OCI-LY1 (cell line): ENCODE data around the gene TFF3.

Experiments
- H2AFZ ChIP-seq: fragments of 200-600 bp; sonication (generic), shearing (Covaris generic); 2 replicates; pipeline ENCODE4 v1.6.0; 2014; ENCODE audit warnings: antibody characterized with exemption, mild to moderate bottlenecking, low read length
- H3F3A ChIP-seq: fragments of 200-600 bp; sonication (generic), shearing (Covaris generic); 2 replicates; pipeline ENCODE4 v1.6.0; 2014; ENCODE audit warnings: mild to moderate bottlenecking, antibody characterized with exemption, low read length, moderate library complexity; ENCODE audit not compliant: insufficient read depth
- H3K27ac ChIP-seq: fragments of 200-600 bp; sonication (generic); 2 replicates; pipeline ENCODE4 v1.5.1; 2014; ENCODE audit warnings: low read length, mixed run types, mild to moderate bottlenecking, low read depth; ENCODE audit not compliant: poor library complexity, severe bottlenecking
- H3K27me3 ChIP-seq: fragments of 200-600 bp; sonication (generic); 2 replicates; pipeline ENCODE4 v1.6.0; 2014; ENCODE audit warnings: antibody characterized with exemption, mild to moderate bottlenecking, low read length, moderate library complexity; ENCODE audit not compliant: insufficient read depth
- H3K36me3 ChIP-seq: fragments of 200-600 bp; sonication (generic); 2 replicates; pipeline ENCODE4 v1.6.1; 2014; ENCODE audit warnings: mild to moderate bottlenecking, antibody characterized with exemption, low read length, moderate library complexity, mixed read lengths; ENCODE audit not compliant: insufficient read depth
- H3K4me1 ChIP-seq: fragments of 200-600 bp; sonication (generic); 2 replicates; pipeline ENCODE4 v1.5.1; 2014; ENCODE audit warnings: mild to moderate bottlenecking, low read length, moderate library complexity; ENCODE audit not compliant: insufficient read depth, severe bottlenecking
- H3K4me2 ChIP-seq: fragments of 200-600 bp; sonication (generic), shearing (Covaris generic); 2 replicates; pipeline ENCODE4 v1.6.1; 2014; ENCODE audit warnings: low read length
- H3K4me3 ChIP-seq: fragments of 200-600 bp; sonication (generic); 2 replicates; pipeline ENCODE4 v1.5.1; 2014; ENCODE audit warnings: low read length, low read depth, mild to moderate bottlenecking, mixed read lengths; ENCODE audit not compliant: poor library complexity, severe bottlenecking
- H3K79me2 ChIP-seq: fragments of 200-600 bp; shearing (Covaris generic); 2 replicates; pipeline ENCODE4 v1.6.1; 2016; ENCODE audit warnings: mixed run types, low read length, mixed read lengths; ENCODE audit not compliant: insufficient read depth
- H3K9ac ChIP-seq: fragments of 200-600 bp; sonication (generic), shearing (Covaris generic); 2 replicates; pipeline ENCODE4 v1.6.1; 2014; ENCODE audit warnings: mild to moderate bottlenecking, low read length, mixed read lengths
- H3K9me2 ChIP-seq: fragments of 200-600 bp; sonication (generic), shearing (Covaris generic); 2 replicates; pipeline ENCODE4 v1.6.1; 2014; ENCODE audit warnings: low read depth, mild to moderate bottlenecking, low read length, mixed read lengths
- H3K9me3 ChIP-seq: fragments of 200-600 bp; shearing (Covaris generic); 2 replicates; pipeline ENCODE4 v1.6.1; 2014; ENCODE audit warnings: low read length, mixed read lengths
- H4K20me1 ChIP-seq: fragments of 200-600 bp; sonication (generic), shearing (Covaris generic); 2 replicates; pipeline ENCODE4 v1.6.0; 2016; ENCODE audit warnings: mild to moderate bottlenecking, low read length; ENCODE audit not compliant: insufficient read depth
- CTCF ChIP-seq: fragments of 200-600 bp; sonication (generic), shearing (Covaris generic); IDR thresholded peaks from 2 replicates; pipeline ENCODE4 v1.5.1; 2017; ENCODE audit warnings: mild to moderate bottlenecking, antibody characterized with exemption, low read length, moderate library complexity, mixed read lengths
- EZH2 ChIP-seq: fragments of 200-600 bp; sonication (generic), shearing (Covaris generic); IDR thresholded peaks from 2 replicates; pipeline ENCODE4 v1.8.0; 2017; ENCODE audit warnings: borderline replicate concordance, mixed run types, mild to moderate bottlenecking, antibody characterized with exemption, low read length, moderate library complexity, mixed read lengths

TFF3 gene

GRCh38 chr21:42348762-42349161, 33.6 kb upstream of the TFF3 start:
- no peaks in the 10 kb centered on the region for H3F3A ChIP-seq
- no peaks in the 10 kb centered on the region for H3K36me3 ChIP-seq
- no peak overlapping the region for H3K27ac ChIP-seq
- H3K27me3 ChIP-seq = peaks cover 22% of the 10 kb centered on the region; the same call in 1 of the 2 replicates
- H3K9ac ChIP-seq = no peak overlapping the region
- no peaks in the 10 kb centered on the region for H3K9me2 ChIP-seq
- no peak overlapping the region for H3K4me3 ChIP-seq
- no peaks in the 10 kb centered on the region for H3K79me2 ChIP-seq
- H4K20me1 ChIP-seq = no peaks in the 10 kb centered on the region
- H3K9me3 ChIP-seq = no peaks in the 10 kb centered on the region
- no peaks in the 10 kb centered on the region for H3K4me1 ChIP-seq
- H2AFZ ChIP-seq = no peak overlapping the region
- no peak overlapping the region for H3K4me2 ChIP-seq
- TF ChIP-seq CTCF = no peak
- TF ChIP-seq EZH2 = no peak

- no peaks in the 10 kb centered on the region for H3K9me3 ChIP-seq
- no peaks in the 10 kb centered on the region for H3F3A ChIP-seq
- H3K27ac ChIP-seq = no peak overlapping the region
- no peak overlapping the region for H3K9ac ChIP-seq
- H3K9me2 ChIP-seq = no peaks in the 10 kb centered on the region
- H3K36me3 ChIP-seq = no peaks in the 10 kb centered on the region
- H3K4me2 ChIP-seq = no peak overlapping the region
- no peaks in the 10 kb centered on the region for H3K79me2 ChIP-seq
- H3K4me3 ChIP-seq = no peak overlapping the region
- no peaks in the 10 kb centered on the region for H3K4me1 ChIP-seq
- H3K27me3 ChIP-seq = peaks cover 18% of the 10 kb centered on the region; the same call in 1 of the 2 replicates
- no peaks in the 10 kb centered on the region for H4K20me1 ChIP-seq
- no peak overlapping the region for H2AFZ ChIP-seq
- TF ChIP-seq CTCF (no peak), EZH2 (no peak)
Observed at GRCh38 chr21:42347601-42348327, 32.6 kb upstream of the TFF3 start.

- Histone ChIP-seq H3K27ac (no peak overlapping the region), H3K9ac (no peak overlapping the region), H2AFZ (no peak overlapping the region), H3K4me1 (no peaks in the 10 kb centered on the region), H3F3A (no peaks in the 10 kb centered on the region), H3K27me3 (peaks cover 18% of the 10 kb centered on the region; the same call in 1 of the 2 replicates), H3K79me2 (no peaks in the 10 kb centered on the region), H3K36me3 (no peaks in the 10 kb centered on the region), H3K4me2 (no peak overlapping the region), H3K4me3 (no peak overlapping the region), H3K9me3 (no peaks in the 10 kb centered on the region), H4K20me1 (no peaks in the 10 kb centered on the region), H3K9me2 (no peaks in the 10 kb centered on the region)
- no peak for TF ChIP-seq EZH2
- TF ChIP-seq CTCF = no peak
Observed at GRCh38 chr21:42346866-42347600, 31.8 kb upstream of the TFF3 start.
